Astrocyte of the hippocampus (primary cell): Measurements from ENCODE around the gene RAB6B.
A peak's percentile ranks its signal among the peaks of the same experiment; 100 is the strongest.

Experiments
- DNase-seq: peaks from one replicate; pipeline ENCODE4 v3.0.0; 2011; ENCODE audit warnings: low read depth, low spot score

The RAB6B gene

GRCh38 chr3:133896002-133896761, 500 bp upstream of the RAB6B start:
- DNase-seq: peak; percentile 56

GRCh38 chr3:133894353-133895207, 1.1 kb downstream of the RAB6B start:
- peak; percentile 26 for DNase-seq

GRCh38 chr3:133893683-133894352, 1.9 kb downstream of the RAB6B start:
- DNase-seq: no peak

GRCh38 chr3:133892541-133893231, 3.0 kb downstream of the RAB6B start:
- DNase-seq: no peak

- DNase-seq: peak; percentile 23
Measured at GRCh38 chr3:133891662-133892378, 3.9 kb downstream of the RAB6B start.

- no peak for DNase-seq
Measured at GRCh38 chr3:133890972-133891644, 4.6 kb downstream of the RAB6B start.

- DNase-seq: no peak
Measured at GRCh38 chr3:133890037-133890436, 5.6 kb downstream of the RAB6B start.

GRCh38 chr3:133888726-133889340, 6.8 kb downstream of the RAB6B start:
- no peak for DNase-seq

- no peak for DNase-seq
Measured at GRCh38 chr3:133887803-133888703, 7.6 kb downstream of the RAB6B start.

GRCh38 chr3:133887074-133887802, 8.4 kb downstream of the RAB6B start:
- DNase-seq: no peak

- DNase-seq: no peak
Measured at GRCh38 chr3:133886031-133886722, 9.5 kb downstream of the RAB6B start.

- DNase-seq: no peak
Measured at GRCh38 chr3:133884887-133885711, 10.6 kb downstream of the RAB6B start.

GRCh38 chr3:133884054-133884886, 11.4 kb downstream of the RAB6B start:
- no peak for DNase-seq

GRCh38 chr3:133883641-133884040, 12.0 kb downstream of the RAB6B start:
- DNase-seq: no peak

GRCh38 chr3:133882986-133883586, 12.6 kb downstream of the RAB6B start:
- no peak for DNase-seq
